Heart right ventricle (tissue), 16 donors: ENCODE measurements around the gene NKTR. TPM values are rescaled to one million over a fixed set of nuclear protein-coding genes. Genes with fewer than 3 reads are reported as not detected.

ENCODE experiments used
- ATAC-seq, 8 donors: fragments of 200-7000 bp; cut with Tn5 transposase; one replicate each; pipeline ENCODE4 v1.9.1; 2020; ENCODE audit warnings: mild to moderate bottlenecking in 8 of 8, moderate library complexity in 8 of 8, moderate number of reproducible peaks in 1 of 8
- DNase-seq, 2 donors: peaks; one replicate each; pipeline ENCODE4 v3.0.0-alpha.2; 2020
- H3K27ac ChIP-seq, 10 donors: fragments of 200-600 bp; sonication (generic) in 2 of 10; one replicate each; pipeline versions ENCODE4 v1.5.0 to v1.8.0; 2020 to 2022; ENCODE audit warnings: mild to moderate bottlenecking in 3 of 10
- H3K27me3 ChIP-seq, 7 donors: fragments of 200-600 bp; one replicate each; pipeline ENCODE4 v1.8.0; 2021 to 2022; ENCODE audit warnings: mild to moderate bottlenecking in 2 of 7
- H3K36me3 ChIP-seq, 9 donors: fragments of 200-600 bp; sonication (generic) in 1 of 9; one replicate each; pipeline versions ENCODE4 v1.5.0 to v1.8.0; 2020 to 2022; ENCODE audit warnings: mild to moderate bottlenecking in 2 of 9
- H3K4me1 ChIP-seq, 9 donors: fragments of 200-600 bp; sonication (generic) in 1 of 9; one replicate each; pipeline versions ENCODE4 v1.5.0 to v1.8.0; 2020 to 2022; ENCODE audit warnings: mild to moderate bottlenecking in 4 of 9
- H3K4me3 ChIP-seq, 10 donors: fragments of 200-600 bp; sonication (generic) in 2 of 10; one replicate each; pipeline versions ENCODE4 v1.5.0 to v1.8.0; 2020 to 2022; ENCODE audit warnings: mild to moderate bottlenecking in 7 of 10, moderate library complexity in 2 of 10
- H3K9me3 ChIP-seq, 11 donors: fragments of 200-600 bp in 10 of 11; sonication (generic) in 2 of 11; one replicate each; pipeline versions ENCODE4 v1.5.0 to v1.8.0; 2013 to 2022; ENCODE audit warnings: mild to moderate bottlenecking in 2 of 11, control low read depth in 1 of 11, moderate library complexity in 1 of 11
- CTCF ChIP-seq, 9 donors: fragments of 200-600 bp; sonication (generic) in 2 of 9; IDR thresholded peaks; one replicate each; pipeline versions ENCODE4 v1.5.0 to v1.8.0; 2021 to 2022; ENCODE audit warnings: antibody characterized with exemption in 9 of 9, mild to moderate bottlenecking in 5 of 9, moderate library complexity in 1 of 9
- WGBS, 2 donors: extraction: QIAGEN DNeasy Blood & Tissue Kit; methylation state at CpG; one replicate each; pipeline ENCODE4 v1.1.7; 2013; ENCODE audit warnings: inconsistent platforms in 1 of 2; 5-methylcytosine and 5-hydroxymethylcytosine counted together
- intact Hi-C, 10 donors: fragments of 100-400 bp; cut with DNase I; formaldehyde crosslinking; loops; one replicate each; pipeline versions ENCODE4 v1.11.1 to v1.14.2; 2022
- polyA plus RNA-seq, 2 donors: library from polyadenylated mRNA; stranded (reverse); fragments of 200-250 nt; gene quantifications; one replicate each; pipeline ENCODE4 v1.2.3, GENCODE V29; 2013
- total RNA-seq, 10 donors: library from RNA; stranded (reverse); fragmentation: NEBNext Ultra II Directional in 3 of 10; extraction: Animal tissue kit (Norgen Biotek cat#: 25700) in 3 of 10; gene quantifications; one replicate each; pipeline versions ENCODE4 v1.2.1 to v1.2.4, GENCODE V29; 2021 to 2023
- donor health status: Arrhythmogenic right ventricular cardiomyopathy.
- donor health status: ischemic (EF 13 %, LVEDD 7.1; RV severe dilation, severe dysfunction).
- donor health status: healthy with polysubstance abuse.
- donor health status: DM: no; HTN: yes; CAD: no.
- donor health status: DM: no; HTN: no; CAD: no.
- donor health status: ischemic (EF 25% LVEDD 6.9; RV normal size, moderate dysfunction).
- donor health status: ischemic (EF 25% LVEDD 5.7; RV mildly dilated, moderate dysfunction).
- donor health status: healthy.
- donor health status: DM: yes; HTN: yes; CAD: no.
- donor health status: Ischemic cardiomyopathy.
- donor health status: ischemic (EF 35%, LVEDD 5.7; RV mildly dilated, moderate dysfunction).
- donor health status: nonischemic (EF 11% LVEDD 7.7; RV severe dilation, severe dysfunction).
- donor health status: DM: yes; HTN: yes; CAD: no.
- donor health status: PGD.
- donor health status: ischemic (EF 29% LVEDD 5.4; RV normal size, mild dysfunction).
- donor health status: nonischemic (EF 23%, LVEDD 6.1; RV moderate dilation, normal function).

NKTR gene
- total and polyA plus RNA-seq, 12 donors: 10.2 to 59.3 (median 21.9) TPM

- no peak overlapping the region for H3K4me3 ChIP-seq
- 95 to 96% methylated on average over 1 of the region's 1 CpG for WGBS, 2 donors
- intact Hi-C loops: no loop called here
- ATAC-seq: no peak
- no peak overlapping the region for H3K27ac ChIP-seq
- no peak for TF ChIP-seq CTCF (IDR thresholded peaks at IDR 0.05)
- peaks cover 0 to 7% (median 0%) of the 10 kb centered on the region in 11 donors for H3K9me3 ChIP-seq
- no peak for DNase-seq
- H3K27me3 ChIP-seq: no peaks in the 10 kb centered on the region
- no peaks in the 10 kb centered on the region for H3K36me3 ChIP-seq
- peaks cover 8 to 29% (median 27%) of the 10 kb centered on the region in 9 donors for H3K4me1 ChIP-seq
Observed at GRCh38 chr3:42670670-42671069, 70.2 kb downstream of the NKTR start.

GRCh38 chr3:42672515-42672914 lies 72.0 kb downstream of the NKTR start:
- no peak for TF ChIP-seq CTCF (IDR thresholded peaks at IDR 0.05)

GRCh38 chr3:42673082-42673481 lies 72.6 kb downstream of the NKTR start:
- Histone ChIP-seq H3K27ac (peak overlapping the region in 1 of 10 donors; percentile 29), H3K9me3 (peaks cover 0 to 22% (median 0%) of the 10 kb centered on the region in 11 donors), H3K4me3 (no peak overlapping the region), H3K36me3 (no peaks in the 10 kb centered on the region), H3K27me3 (no peaks in the 10 kb centered on the region), H3K4me1 (peaks cover 0 to 5% (median 4%) of the 10 kb centered on the region in 9 donors)
- no peak for ATAC-seq
- no peak for DNase-seq
- intact Hi-C loops: no loop called here
- TF ChIP-seq CTCF (IDR thresholded peaks at IDR 0.05): no peak

More at GRCh38 chr3:42672515-42672914, 72.0 kb downstream of the NKTR start:
- DNase-seq (no peak), ATAC-seq (no peak)
- Histone ChIP-seq H3K4me3 (no peak overlapping the region), H3K9me3 (peaks cover 0 to 19% (median 0%) of the 10 kb centered on the region in 11 donors), H3K36me3 (no peaks in the 10 kb centered on the region), H3K4me1 (peaks cover 0 to 11% (median 10%) of the 10 kb centered on the region in 9 donors), H3K27ac (no peak overlapping the region), H3K27me3 (no peaks in the 10 kb centered on the region)
- intact Hi-C loops: no loop called here
- 51 to 66% methylated on average over 1 of the region's 1 CpG for WGBS, 2 donors

GRCh38 chr3:42674146-42674545 lies 73.7 kb downstream of the NKTR start:
- no peak overlapping the region for H3K4me3 ChIP-seq
- TF ChIP-seq CTCF (IDR thresholded peaks at IDR 0.05): no peak
- DNase-seq: no peak
- 55 to 62% methylated on average over 3 of the region's 3 CpGs for WGBS, 2 donors
- ATAC-seq: no peak
- intact Hi-C loops: no loop called here
- no peaks in the 10 kb centered on the region for H3K4me1 ChIP-seq
- H3K9me3 ChIP-seq: peaks cover 0 to 27% (median 0%) of the 10 kb centered on the region in 11 donors
- H3K27me3 ChIP-seq: no peaks in the 10 kb centered on the region
- no peaks in the 10 kb centered on the region for H3K36me3 ChIP-seq
- no peak overlapping the region for H3K27ac ChIP-seq
